SK-N-DZ (cell line): ENCODE measurements around the gene CD72.
"Not testable (repeated sequence)": the region's sequence is repeated elsewhere in the genome, so short reads cannot be mapped to it uniquely, and the experiment has no call there.

Experiments used
- DNase-seq: peaks from one replicate; pipeline ENCODE4 v3.0.0-alpha.2; 2015; ENCODE audit warnings: low spot score

Gene CD72

DNA sequence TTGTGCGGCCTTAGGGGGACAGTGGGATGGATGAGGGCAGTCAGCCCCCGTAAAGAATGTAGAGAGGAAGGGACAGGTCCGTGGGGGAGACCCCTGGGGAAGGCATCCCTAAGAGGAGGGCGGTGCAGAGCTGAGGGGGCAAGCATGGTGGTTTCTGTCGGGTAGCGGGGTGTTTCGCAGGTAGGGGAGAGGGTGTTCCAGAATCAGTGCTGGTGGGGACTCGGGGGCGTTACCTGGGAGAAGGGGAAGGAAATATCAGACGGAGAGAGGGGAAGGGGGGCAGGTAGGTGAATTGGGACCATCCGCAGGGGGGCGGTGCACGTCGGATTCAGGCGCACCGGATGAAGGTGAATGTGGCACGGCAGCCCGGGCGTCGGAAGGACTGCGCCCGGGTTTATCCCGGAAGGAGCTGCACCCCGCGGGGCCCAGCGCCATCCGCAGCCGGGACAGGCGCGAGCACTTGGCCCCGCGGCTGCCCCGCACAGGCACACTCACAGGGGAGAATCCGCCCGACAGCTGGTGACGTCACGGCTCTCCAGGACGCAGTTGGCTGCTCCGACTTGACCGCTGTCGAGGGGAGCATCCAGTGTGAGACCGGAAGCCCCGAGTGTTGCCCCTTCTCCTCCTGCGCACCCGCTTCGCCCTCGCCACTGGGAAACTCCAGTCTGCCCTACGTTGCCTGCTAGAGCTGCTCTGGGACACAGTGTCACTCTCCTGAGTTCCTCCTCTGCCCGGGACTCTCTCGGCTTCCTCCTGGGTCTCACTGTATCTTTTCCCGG is 1.3 kb downstream of the CD72 start:
- peak; percentile 54 for DNase-seq

DNA sequence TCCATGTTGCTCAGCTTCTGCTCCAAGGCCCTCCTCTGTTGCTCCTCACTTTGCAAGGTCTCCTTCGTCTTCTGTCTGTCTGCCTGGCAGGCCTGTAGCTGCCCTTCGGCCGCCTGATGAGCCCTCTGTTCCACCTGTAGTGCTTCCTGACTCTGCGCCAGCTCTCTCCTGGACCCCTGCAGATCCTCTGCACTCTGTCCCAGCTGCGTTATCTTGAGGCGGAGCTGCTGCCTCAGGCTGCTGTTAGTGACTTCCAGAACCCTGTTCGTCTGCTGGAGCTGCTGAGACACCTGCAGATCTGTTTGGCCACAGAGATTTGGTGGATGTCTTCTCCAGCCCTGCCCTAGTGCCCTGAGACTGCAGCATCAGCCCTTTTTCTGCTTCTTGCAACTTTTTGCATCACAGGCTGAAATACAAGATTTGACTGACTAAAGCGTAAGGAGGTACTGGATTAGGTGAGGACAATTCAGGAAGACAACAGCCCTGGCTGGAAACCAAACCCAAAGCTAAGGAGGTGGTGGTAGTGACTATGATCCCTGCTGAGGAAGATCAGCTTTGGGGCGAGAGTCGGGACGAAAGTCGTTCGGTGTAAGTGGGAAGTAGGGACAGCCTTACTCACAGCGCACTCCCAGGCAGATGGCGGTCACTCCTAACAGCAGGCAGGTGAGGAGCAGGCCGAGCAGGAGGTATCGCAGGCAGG is 2.1 kb downstream of the CD72 start:
- DNase-seq: no peak

GRCh38 chr9:35612843-35613242 is 5.4 kb downstream of the CD72 start:
- DNase-seq: no peak

GRCh38 chr9:35612066-35612465 is 6.1 kb downstream of the CD72 start:
- DNase-seq: not testable (repeated sequence)

GRCh38 chr9:35611230-35611797 is 6.9 kb downstream of the CD72 start:
- DNase-seq: peak; percentile 60

GRCh38 chr9:35609820-35610163 is 8.4 kb downstream of the CD72 start:
- no peak for DNase-seq

- DNase-seq: no peak
Observed at GRCh38 chr9:35609001-35609819, 9.0 kb downstream of the CD72 start.

GRCh38 chr9:35608221-35608620 is 10.0 kb downstream of the CD72 start:
- no peak for DNase-seq

- DNase-seq: no peak
Observed at GRCh38 chr9:35606726-35607125, 11.5 kb downstream of the CD72 start.

GRCh38 chr9:35606138-35606504 is 12.1 kb downstream of the CD72 start:
- DNase-seq: no peak

GRCh38 chr9:35605351-35606137 is 12.7 kb downstream of the CD72 start:
- no peak for DNase-seq

- peak; percentile 66 for DNase-seq
Observed at GRCh38 chr9:35604578-35605350, 13.4 kb downstream of the CD72 start, which contains the start of gene TESK1. Gene TESK1 (plus strand): TSS chr9:35605262. CDS start chr9:35605620, 358 bp downstream.

- peak; percentile 99 for DNase-seq
Observed at GRCh38 chr9:35603986-35604577, 14.1 kb downstream of the CD72 start.

DNA sequence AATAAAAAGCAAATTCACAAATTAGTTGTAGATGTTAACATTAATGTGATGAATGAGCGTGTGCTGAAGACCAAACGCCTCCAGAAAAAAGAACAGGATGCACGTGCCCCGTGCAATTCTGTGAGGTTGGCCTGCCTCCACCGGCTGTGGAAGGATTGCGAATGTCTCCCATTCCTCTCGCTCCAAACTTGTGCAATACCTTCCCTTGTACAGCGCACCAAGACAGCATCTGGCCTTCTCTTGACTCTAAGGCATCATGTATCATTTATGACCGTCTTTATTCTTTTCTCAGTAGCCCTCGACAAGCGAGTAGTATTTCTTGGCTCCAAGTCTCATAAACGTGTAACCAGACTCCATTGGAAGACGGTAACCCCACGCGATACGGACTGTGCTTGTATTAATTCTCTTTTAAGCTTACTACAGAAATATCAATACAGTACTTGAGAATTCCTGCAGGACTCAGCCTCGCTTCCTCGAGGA is 14.7 kb downstream of the CD72 start:
- DNase-seq: no peak

GRCh38 chr9:35599763-35600604 is 18.2 kb downstream of the CD72 start:
- DNase-seq: no peak

DNA sequence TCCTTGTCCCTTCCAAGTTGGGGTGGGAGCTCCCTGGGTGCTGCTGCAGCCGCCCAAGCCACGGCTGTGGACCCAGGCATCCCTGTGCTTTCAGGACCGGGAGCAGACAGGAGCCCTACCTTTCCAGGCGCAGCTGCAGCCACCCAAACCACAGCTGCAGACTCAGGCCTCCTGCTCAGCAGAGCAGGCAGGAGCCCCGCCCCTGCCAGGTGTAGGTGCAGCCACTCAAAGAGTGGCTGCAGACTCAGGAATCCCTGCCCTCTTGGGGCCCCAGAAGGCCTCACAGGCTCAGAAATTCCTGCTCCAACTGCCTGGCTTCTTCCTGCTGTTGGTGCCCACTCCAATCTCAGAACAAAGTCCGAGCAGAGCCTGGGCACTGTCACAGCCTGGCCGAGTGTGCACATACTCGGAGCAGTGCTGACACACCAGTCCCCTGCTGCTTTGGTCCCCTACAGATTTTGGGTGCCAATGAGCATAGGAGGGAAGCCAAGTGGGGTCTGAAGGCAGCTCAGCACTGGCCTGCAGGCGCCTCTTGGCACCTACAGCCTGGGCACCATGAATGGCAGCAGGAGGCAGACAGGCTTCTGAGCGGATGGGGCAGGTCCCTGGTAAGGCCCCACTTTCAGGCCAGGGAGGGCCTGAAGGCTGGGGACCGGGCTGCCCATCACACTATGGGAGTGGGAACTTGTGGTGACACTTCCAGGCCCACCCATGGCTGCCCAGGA is 19.2 kb downstream of the CD72 start:
- no peak for DNase-seq

- DNase-seq: not testable (repeated sequence)
Observed at GRCh38 chr9:35596907-35597306, 21.3 kb downstream of the CD72 start.

DNA sequence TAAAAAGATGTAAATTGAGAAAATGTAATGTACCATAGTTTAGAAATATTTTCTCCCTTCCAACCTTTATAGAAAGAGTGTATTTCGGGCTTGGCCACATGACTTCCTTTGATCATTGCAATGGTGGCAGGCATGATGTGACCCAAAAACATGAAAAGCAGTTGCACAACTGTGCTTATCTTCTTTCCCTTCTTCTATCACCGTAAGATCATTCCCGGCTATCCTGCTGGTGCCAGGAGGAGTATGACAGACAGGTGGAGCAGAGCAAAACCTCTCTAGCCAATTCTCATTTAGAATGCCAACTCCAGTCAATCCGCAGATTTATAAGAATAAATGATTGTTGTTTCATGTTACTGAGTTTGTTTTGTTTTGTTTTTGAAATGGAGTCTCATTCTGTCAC is 23.7 kb downstream of the CD72 start:
- DNase-seq: no peak
